Esophagus squamous epithelium (tissue), 5 donors: ENCODE results near the gene EIF2B4. TPM values are rescaled to one million over a fixed set of nuclear protein-coding genes. Genes with fewer than 3 reads are reported as not detected.

ENCODE experiments used
- DNase-seq: peaks from one replicate; lab custom pipeline; 2025; lab: John Stamatoyannopoulos, UW
- H3K27ac ChIP-seq, 4 donors: fragments of 200-600 bp; sonication (generic); one replicate each; pipeline ENCODE4 v1.5.1; 2016 to 2019; ENCODE audit warnings: mild to moderate bottlenecking in 1 of 4
- H3K27me3 ChIP-seq, 4 donors: fragments of 200-600 bp; sonication (generic); 1 replicate in 3 of 4; 2 replicates in 1 of 4; pipeline versions ENCODE4 v1.5.1 to v1.6.0; 2017 to 2021; ENCODE audit warnings: antibody characterized with exemption in 1 of 4
- H3K36me3 ChIP-seq, 3 donors: fragments of 200-600 bp; sonication (generic); one replicate each; pipeline ENCODE4 v1.5.1; 2016 to 2019
- H3K4me1 ChIP-seq, 3 donors: fragments of 200-600 bp; sonication (generic); one replicate each; pipeline ENCODE4 v1.5.1; 2017 to 2019
- H3K4me3 ChIP-seq, 4 donors: fragments of 200-600 bp; sonication (generic); 1 replicate in 3 of 4; 2 replicates in 1 of 4; pipeline ENCODE4 v1.5.1; 2016 to 2019; ENCODE audit warnings: mild to moderate bottlenecking in 2 of 4, moderate library complexity in 1 of 4
- H3K9me3 ChIP-seq, 3 donors: fragments of 200-600 bp; sonication (generic); one replicate each; pipeline ENCODE4 v1.5.1; 2016 to 2019
- CTCF ChIP-seq, 6 experiments: fragments of 450-650 bp in 4 of 6; fragments of 200-600 bp in 2 of 6; sonication (generic) in 2 of 6; IDR thresholded peaks; one replicate each; pipeline ENCODE4 v1.5.1; 2016 to 2019; ENCODE audit warnings: antibody characterized with exemption in 6 of 6, mild to moderate bottlenecking in 4 of 6, moderate library complexity in 4 of 6
- POLR2A ChIP-seq, 4 donors: fragments of 450-650 bp; IDR thresholded peaks; one replicate each; pipeline ENCODE4 v1.6.1; 2017; ENCODE audit warnings: antibody characterized with exemption in 4 of 4, mild to moderate bottlenecking in 4 of 4, moderate library complexity in 3 of 4
- WGBS, 2 donors: methylation state at CpG; one replicate each; pipeline ENCODE4 v1.1.5; 2018; 5-methylcytosine and 5-hydroxymethylcytosine counted together
- intact Hi-C: fragments of 100-400 bp; cut with DNase I; formaldehyde crosslinking; loops from one replicate; pipeline ENCODE4 v1.15.0; 2022
- total RNA-seq, 4 donors: library from RNA; depleted of rRNA; stranded (reverse); fragments of >200 nt; gene quantifications; one replicate each; pipeline ENCODE4 v1.1.0, GENCODE V29; 2016
- donor health status: DM: yes; HTN: yes; CAD: no.

Gene EIF2B4
- total RNA-seq, 4 donors from 2014 or later, result 30.4 to 44.3 (median 38.3) TPM

- H3K27ac ChIP-seq, result peak overlapping the region; percentile 88 to 94 (median 90)
- WGBS, 2 donors, result 1 to 2% methylated on average over 13 to 14 of the region's 33 CpGs
- no peak for DNase-seq
Observed at GRCh38 chr2:27408601-27409320, 38.6 kb upstream of the EIF2B4 start.

GRCh38 chr2:27407798-27408491 is 37.8 kb upstream of the EIF2B4 start:
- no peaks in the 10 kb centered on the region for H3K27me3 ChIP-seq
- peaks cover 0 to 35% (median 0%) of the 10 kb centered on the region in 3 donors for H3K36me3 ChIP-seq
- TF ChIP-seq CTCF (IDR thresholded peaks at IDR 0.05), result peak in 5 of 6 experiments; percentile 48 to 69 (median 57)
- no peak for TF ChIP-seq POLR2A (IDR thresholded peaks at IDR 0.05)
- peak overlapping the region in 3 of 4 donors; percentile 88 to 94 (median 91) for H3K27ac ChIP-seq
- H3K9me3 ChIP-seq, result no peaks in the 10 kb centered on the region
- H3K4me3 ChIP-seq, result peak overlapping the region; percentile 92 to 96 (median 96)
- intact Hi-C loops, result no loop called here
- WGBS, 2 donors, result 44 to 47% methylated on average over 16 of the region's 16 CpGs
- DNase-seq, result no peak
- peaks cover 12 to 42% (median 20%) of the 10 kb centered on the region in 3 donors for H3K4me1 ChIP-seq

More at GRCh38 chr2:27408601-27409320, 38.6 kb upstream of the EIF2B4 start:
- Histone ChIP-seq H3K4me1 (peaks cover 12 to 42% (median 20%) of the 10 kb centered on the region in 3 donors), H3K36me3 (peaks cover 0 to 28% (median 0%) of the 10 kb centered on the region in 3 donors), H3K27me3 (no peaks in the 10 kb centered on the region), H3K4me3 (peak overlapping the region; percentile 92 to 96 (median 96)), H3K9me3 (no peaks in the 10 kb centered on the region)
- TF ChIP-seq POLR2A (IDR thresholded peaks at IDR 0.05), result no peak
- intact Hi-C loops, result no loop called here

GRCh38 chr2:27400348-27401135 is 30.4 kb upstream of the EIF2B4 start:
- Histone ChIP-seq H3K36me3 (peaks cover 0 to 30% (median 0%) of the 10 kb centered on the region in 3 donors), H3K27ac (no peak overlapping the region), H3K4me1 (no peaks in the 10 kb centered on the region), H3K4me3 (no peak overlapping the region), H3K9me3 (no peaks in the 10 kb centered on the region), H3K27me3 (no peaks in the 10 kb centered on the region)
- no peak for DNase-seq
- TF ChIP-seq POLR2A (IDR thresholded peaks at IDR 0.05) (no peak), CTCF (IDR thresholded peaks at IDR 0.05) (no peak)
- WGBS, 2 donors, result 93 to 100% methylated on average over 2 of the region's 2 CpGs
- intact Hi-C loops, result no loop called here

- intact Hi-C loops, result no loop called here
- H3K4me1 ChIP-seq, result no peaks in the 10 kb centered on the region
- no peak overlapping the region for H3K27ac ChIP-seq
- no peaks in the 10 kb centered on the region for H3K9me3 ChIP-seq
- no peak for DNase-seq
- H3K36me3 ChIP-seq, result peaks cover 0 to 15% (median 0%) of the 10 kb centered on the region in 3 donors
- no peaks in the 10 kb centered on the region for H3K27me3 ChIP-seq
- H3K4me3 ChIP-seq, result no peak overlapping the region
- TF ChIP-seq POLR2A (IDR thresholded peaks at IDR 0.05) (no peak), CTCF (IDR thresholded peaks at IDR 0.05) (no peak)
- 90 to 96% methylated on average over 5 of the region's 5 CpGs for WGBS, 2 donors
Observed at GRCh38 chr2:27398962-27399361, 28.8 kb upstream of the EIF2B4 start.

GRCh38 chr2:27393225-27393624 is 23.1 kb upstream of the EIF2B4 start:
- Histone ChIP-seq H3K36me3 (peaks cover 0 to 13% (median 4%) of the 10 kb centered on the region in 3 donors), H3K9me3 (no peaks in the 10 kb centered on the region), H3K27me3 (no peaks in the 10 kb centered on the region), H3K27ac (no peak overlapping the region), H3K4me1 (no peaks in the 10 kb centered on the region), H3K4me3 (no peak overlapping the region)
- TF ChIP-seq CTCF (IDR thresholded peaks at IDR 0.05) (no peak), POLR2A (IDR thresholded peaks at IDR 0.05) (no peak)
- DNase-seq, result no peak
- intact Hi-C loops, result no loop called here
- WGBS, 2 donors, result 98% methylated on average over 19 to 30 of the region's 33 CpGs
